Measurements from ENCODE around the gene GNAI1.
"Not testable (repeated sequence)": the region's sequence is repeated elsewhere in the genome, so short reads cannot be mapped to it uniquely, and the experiment has no call there.

GNAI1 gene

GRCh38 chr7:80132594-80132993, 2.0 kb upstream of the GNAI1 start:
- no peak for DNase-seq (ENCODE audit: low read depth, low spot score)

DNA sequence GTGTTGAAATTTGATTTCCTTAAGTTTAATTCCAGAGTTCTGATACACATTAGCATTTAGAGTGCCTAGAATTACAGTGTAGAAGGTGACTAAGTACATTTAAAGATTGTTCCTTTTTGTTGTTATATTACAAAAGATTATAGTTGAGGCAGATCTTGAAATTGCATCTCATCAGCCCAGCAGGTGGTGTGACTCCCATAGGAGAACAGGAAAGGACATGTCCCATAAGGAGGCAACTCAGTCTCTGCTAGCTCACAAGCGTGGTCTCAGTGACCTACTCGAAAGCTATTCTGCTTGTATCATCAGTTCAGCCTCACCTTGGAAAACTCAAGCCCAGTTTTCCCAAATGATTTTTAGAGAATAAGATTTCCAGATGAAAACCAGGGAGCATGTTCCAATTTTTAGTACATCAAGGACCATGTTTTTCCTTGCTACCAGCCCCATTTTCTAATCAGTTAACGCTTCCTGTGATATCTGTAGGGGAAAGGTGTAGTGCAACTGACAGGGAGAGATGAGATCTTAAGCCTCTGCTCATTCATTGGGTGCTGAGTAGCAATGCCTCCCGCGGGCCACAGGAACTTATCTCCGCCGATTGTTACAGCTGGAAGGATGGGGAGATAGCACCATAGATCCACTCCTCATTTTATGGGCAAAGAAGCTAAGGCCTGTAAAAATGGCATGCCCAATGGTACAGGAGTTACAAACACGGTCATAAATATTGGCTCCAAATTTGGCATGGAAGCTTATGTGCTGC, 1.1 kb upstream of the GNAI1 start:
- DNase-seq (ENCODE audit: low read depth, low spot score): no peak

GRCh38 chr7:80134115-80134535, 506 bp upstream of the GNAI1 start:
- DNase-seq (ENCODE audit: low read depth, low spot score): no peak

DNA sequence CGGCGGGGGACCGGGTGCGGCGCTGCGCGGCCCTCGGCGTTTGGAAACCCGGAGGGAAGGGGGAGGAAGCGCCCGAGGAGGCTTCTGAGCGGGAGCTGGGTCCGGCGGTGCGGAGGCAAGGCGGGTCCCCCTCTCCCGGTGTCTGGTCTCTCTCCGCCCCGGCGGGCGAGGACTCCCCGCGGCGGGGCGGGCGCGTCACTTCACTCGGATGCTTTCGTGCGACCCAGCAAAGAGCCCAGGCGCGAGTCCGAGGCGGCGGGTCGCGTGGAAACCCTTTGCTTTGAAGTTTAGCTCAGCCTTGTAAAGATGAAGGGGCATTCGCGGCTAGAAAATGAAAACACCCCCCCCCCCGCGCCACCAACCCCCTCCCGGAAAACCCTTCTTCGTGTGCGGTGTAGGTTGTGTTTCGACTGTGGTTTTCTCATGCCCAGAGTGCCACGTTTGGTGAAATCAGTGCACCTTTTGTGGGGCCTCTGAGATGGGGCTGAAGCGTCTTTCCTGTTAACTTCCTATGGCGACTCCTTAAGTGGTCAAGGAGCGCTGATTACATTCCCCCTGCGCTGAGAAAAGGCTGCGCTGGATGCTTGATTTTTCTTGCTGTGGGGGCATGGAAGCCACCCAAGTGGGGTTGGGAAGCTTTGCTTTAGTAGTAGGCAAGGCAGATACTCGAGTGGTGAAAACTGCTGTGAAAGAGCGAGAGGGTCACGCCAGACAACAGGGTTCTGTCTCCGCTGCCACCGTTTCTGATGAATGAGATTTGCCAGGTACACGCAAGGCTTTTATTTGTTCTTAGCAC, 876 bp downstream of the GNAI1 start:
- no peak for DNase-seq (ENCODE audit: low read depth, low spot score)

GRCh38 chr7:80136261-80137055, 1.8 kb downstream of the GNAI1 start:
- DNase-seq (ENCODE audit: low read depth, low spot score): no peak

DNA sequence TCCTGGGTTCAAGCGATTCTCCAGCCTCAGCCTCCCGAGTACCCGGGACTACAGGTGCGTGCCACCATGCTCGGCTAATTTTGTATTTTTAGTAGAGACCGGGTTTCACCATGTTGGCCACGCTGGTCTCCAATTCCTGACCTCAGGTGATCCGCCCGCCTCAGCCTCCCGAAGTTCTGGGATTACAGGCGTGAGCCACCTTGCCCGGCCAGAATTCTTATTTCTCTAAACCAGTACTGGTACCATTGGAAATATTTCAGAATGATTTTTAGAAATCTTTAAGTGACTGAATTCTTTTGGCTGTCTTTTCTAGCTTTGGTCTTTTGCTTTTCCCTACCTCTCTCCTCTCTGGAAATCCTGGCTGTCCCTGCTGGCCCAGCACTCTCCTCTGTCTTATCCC, 2.8 kb downstream of the GNAI1 start:
- no peak for DNase-seq (ENCODE audit: low read depth, low spot score)

- no peak for DNase-seq (ENCODE audit: low read depth, low spot score)
Measured at GRCh38 chr7:80139236-80139635, 4.6 kb downstream of the GNAI1 start.

DNA sequence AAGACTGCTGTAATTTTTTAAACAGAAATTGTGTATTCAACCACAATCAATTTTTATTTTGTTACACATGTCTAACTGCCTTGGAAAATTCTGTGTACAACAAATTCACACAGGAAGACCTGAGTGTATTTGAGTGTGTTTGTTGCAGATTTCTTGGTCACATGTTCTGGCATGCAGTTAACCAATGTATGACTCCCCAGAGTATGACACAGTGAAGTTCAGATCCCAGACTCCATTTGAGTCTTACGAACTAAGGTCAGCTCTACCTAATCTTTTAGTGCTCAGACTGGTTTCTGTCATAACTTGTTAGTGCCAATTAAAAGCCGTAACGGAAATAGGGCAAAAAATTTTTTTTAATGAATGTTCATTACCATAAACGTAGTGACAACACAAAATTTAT, 5.8 kb downstream of the GNAI1 start:
- DNase-seq (ENCODE audit: low read depth, low spot score): no peak

- no peak for DNase-seq (ENCODE audit: low read depth, low spot score)
Measured at GRCh38 chr7:80141376-80141775, 6.7 kb downstream of the GNAI1 start.

GRCh38 chr7:80142853-80143580, 8.4 kb downstream of the GNAI1 start:
- DNase-seq (ENCODE audit: low read depth, low spot score): no peak

DNA sequence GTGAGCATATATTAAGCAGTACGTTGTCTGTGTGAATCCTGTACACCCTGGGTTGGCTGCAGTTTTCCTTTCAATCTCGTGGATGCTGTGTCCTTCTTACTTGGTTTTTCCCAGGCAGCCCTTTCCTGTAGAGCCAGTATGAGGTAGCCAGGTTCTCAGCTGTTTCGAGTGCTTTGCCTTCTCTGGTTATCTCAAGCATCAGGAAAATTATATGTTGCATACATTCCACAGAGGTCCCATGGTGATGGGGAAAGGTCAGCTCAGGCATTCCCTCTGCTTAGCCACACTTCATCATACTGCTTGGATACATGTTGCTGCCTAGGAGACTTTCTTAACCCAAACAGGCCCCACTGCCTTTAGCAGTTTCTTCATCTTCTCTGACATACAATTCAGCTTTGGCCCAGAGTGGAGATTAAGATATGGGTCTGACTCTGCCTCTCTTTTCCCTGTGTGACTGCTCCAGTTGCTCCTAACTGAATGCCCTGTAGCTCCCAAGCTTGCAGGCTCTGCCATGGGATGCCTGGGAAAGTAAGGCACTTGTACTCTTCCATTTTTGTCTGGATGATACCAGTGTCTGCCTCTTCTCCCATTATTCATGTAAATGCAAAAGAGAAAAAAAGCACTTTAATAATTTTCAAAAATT, 11.3 kb downstream of the GNAI1 start:
- DNase-seq (ENCODE audit: low read depth, low spot score): no peak

- no peak for DNase-seq (ENCODE audit: low read depth, low spot score)
Measured at GRCh38 chr7:80146545-80147182, 12.0 kb downstream of the GNAI1 start.

GRCh38 chr7:80147543-80148391, 13.1 kb downstream of the GNAI1 start:
- DNase-seq (ENCODE audit: low read depth, low spot score): no peak

DNA sequence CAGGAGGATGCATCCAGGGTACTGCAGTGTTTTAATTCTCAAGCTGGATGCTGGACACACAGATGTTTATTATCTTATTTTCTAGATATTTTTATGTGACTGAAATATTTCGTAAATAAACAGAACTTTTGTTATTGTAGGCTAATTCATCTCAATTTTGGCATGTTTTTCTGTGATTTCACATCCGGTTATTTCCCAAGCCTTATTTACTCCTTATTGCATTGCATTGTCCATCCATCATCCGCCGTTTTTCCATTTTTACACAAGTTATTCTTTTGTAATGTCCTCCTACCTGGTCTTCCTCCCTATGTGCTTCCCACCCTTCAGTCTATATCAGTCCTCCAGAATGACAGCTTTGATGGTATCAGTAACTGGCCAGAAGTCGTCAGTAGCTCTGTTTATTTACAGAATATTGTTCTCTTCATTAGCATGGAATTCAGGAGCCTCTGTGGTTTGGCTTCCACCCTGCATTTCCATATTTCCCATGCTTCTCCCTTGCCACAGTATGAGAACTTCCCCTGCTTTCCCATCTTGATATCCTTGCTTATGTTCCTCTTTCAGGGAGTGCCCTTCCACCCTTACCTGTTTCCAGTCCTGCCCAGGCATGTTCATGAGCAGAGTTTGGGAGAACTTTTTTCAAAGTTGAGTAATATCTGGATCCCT, 16.1 kb downstream of the GNAI1 start:
- no peak for DNase-seq (ENCODE audit: low read depth, low spot score)

DNA sequence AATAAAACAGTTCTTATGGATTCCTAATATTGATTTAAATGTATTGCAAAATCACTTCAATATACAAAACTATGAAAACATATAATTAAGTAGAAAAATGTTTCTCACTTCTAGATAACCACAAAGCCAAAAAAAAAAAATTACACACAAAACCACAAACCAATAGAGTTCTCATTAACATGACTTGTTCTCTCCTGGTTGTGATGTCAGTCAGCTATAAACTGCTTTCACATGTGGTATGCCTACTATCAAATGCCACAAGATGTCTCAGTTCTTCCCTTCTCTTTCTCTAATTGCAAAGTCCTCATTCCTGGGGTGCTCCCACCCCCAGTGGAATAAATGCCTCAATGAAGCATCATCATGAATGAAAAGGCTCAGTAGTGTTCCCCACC, 16.6 kb downstream of the GNAI1 start:
- DNase-seq (ENCODE audit: low read depth, low spot score): no peak

- DNase-seq (ENCODE audit: low read depth, low spot score): no peak
Measured at GRCh38 chr7:80153446-80153845, 18.8 kb downstream of the GNAI1 start.

DNA sequence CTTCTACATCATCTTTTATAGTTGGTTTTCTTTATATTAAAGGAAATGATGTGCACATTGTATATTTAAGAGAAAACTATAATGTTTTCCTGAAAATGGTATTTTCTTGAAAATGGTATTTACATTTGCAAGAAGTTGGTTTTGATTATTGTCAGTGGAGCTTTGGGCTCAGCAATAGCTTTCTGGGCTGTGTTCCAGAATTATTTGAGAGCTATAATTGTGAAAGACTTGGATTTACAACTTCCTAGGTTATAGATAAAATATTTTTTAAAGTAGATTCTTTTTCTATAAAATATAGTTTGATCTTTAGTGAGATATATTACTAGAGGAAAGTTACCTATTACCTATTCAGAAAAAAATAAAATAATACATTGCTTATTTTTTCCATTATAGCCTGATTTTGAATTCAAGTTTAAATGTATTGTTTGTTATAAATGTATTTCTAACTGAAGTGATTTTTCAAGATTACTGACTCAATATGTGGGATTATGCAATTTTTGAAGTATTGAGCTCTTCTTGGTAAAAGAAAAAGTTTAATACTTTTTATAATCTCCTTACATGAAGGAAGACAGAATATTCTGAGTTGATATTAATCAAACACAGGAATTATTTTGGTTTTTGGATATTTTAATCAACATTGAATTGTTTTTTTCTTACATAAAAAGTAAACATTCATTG, 20.2 kb downstream of the GNAI1 start:
- no peak for DNase-seq (ENCODE audit: low read depth, low spot score)

DNA sequence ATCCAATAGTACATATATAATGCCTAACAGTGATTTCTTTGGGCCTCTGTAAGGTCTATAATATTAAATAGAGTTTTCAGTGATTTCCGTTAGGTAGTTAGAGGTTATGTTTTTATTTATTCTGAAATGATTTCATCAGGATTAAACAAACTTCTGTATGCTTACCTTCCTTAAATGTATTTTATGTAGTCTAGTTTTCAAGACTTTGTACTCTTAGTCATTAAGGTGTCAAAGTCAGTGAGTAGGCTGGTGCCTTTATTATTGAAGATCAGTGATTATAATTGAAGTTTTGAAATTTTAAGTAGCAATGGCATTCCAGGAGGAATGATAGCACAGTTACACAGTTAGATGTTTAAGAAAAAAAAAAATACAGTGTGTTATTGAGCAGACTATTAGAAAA, 20.7 kb downstream of the GNAI1 start:
- no peak for DNase-seq (ENCODE audit: low read depth, low spot score)

- not testable (repeated sequence) for DNase-seq (ENCODE audit: low read depth, low spot score)
Measured at GRCh38 chr7:80157770-80158169, 23.1 kb downstream of the GNAI1 start.

Data from smooth muscle cell of the brain vasculature (primary cell).